Placental pericyte (primary cell): Measurements from ENCODE around the gene CILP2. TPM values are rescaled to one million over a fixed set of nuclear protein-coding genes. Genes with fewer than 3 reads are reported as not detected.

Source experiments
- total RNA-seq: library from RNA; depleted of rRNA; stranded (reverse); fragments of >200 nt; gene quantifications from 2 replicates; pipeline ENCODE4 v1.2.3, GENCODE V29; 2012

The CILP2 gene, protein sequence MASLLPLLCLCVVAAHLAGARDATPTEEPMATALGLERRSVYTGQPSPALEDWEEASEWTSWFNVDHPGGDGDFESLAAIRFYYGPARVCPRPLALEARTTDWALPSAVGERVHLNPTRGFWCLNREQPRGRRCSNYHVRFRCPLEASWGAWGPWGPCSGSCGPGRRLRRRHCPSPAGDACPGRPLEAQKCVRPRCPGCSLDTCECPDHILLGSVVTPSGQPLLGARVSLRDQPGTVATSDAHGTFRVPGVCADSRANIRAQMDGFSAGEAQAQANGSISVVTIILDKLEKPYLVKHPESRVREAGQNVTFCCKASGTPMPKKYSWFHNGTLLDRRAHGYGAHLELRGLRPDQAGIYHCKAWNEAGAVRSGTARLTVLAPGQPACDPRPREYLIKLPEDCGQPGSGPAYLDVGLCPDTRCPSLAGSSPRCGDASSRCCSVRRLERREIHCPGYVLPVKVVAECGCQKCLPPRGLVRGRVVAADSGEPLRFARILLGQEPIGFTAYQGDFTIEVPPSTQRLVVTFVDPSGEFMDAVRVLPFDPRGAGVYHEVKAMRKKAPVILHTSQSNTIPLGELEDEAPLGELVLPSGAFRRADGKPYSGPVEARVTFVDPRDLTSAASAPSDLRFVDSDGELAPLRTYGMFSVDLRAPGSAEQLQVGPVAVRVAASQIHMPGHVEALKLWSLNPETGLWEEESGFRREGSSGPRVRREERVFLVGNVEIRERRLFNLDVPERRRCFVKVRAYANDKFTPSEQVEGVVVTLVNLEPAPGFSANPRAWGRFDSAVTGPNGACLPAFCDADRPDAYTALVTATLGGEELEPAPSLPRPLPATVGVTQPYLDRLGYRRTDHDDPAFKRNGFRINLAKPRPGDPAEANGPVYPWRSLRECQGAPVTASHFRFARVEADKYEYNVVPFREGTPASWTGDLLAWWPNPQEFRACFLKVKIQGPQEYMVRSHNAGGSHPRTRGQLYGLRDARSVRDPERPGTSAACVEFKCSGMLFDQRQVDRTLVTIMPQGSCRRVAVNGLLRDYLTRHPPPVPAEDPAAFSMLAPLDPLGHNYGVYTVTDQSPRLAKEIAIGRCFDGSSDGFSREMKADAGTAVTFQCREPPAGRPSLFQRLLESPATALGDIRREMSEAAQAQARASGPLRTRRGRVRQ
- 0.14 and 0.22 TPM in 2 replicates for total RNA-seq

DNA sequence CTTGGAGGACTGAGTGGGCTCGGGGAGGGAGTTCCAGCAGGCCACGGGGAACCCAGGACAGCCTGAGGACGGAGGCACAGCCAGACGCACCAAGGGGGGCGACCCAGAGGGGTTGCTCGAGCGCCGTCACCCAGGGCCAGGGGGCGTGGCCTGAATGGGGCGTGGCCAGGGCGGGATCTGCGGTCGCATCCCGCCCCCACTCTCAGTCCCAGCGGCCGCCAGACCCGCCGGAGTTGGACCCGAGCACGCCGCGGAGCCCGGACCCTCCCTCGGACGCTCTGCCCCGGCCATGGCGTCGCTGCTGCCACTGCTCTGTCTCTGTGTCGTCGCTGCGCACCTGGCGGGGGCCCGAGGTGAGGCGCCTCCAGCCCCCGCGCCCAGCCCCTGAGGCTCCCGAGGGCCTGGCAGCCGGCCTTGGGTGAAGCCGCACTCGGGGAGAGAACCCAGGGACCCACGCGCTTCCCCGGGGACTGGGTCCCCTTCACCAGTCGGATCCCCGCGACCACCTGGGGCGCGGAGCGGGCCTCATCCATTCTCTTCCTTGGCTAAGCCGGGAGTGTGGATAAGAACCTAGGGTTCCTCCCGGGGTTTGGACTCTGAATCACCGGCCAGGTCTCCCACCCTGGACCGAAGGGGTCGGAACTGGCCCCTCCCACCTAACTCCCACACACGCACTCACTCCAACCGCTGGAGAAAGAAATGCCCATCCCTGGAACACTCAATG is at the start of gene CILP2:
Gene CILP2, plus strand, starts transcription at position 205 of the 724 bp plus-strand sequence. Its CDS starts 85 bp downstream, at position 290.

DNA sequence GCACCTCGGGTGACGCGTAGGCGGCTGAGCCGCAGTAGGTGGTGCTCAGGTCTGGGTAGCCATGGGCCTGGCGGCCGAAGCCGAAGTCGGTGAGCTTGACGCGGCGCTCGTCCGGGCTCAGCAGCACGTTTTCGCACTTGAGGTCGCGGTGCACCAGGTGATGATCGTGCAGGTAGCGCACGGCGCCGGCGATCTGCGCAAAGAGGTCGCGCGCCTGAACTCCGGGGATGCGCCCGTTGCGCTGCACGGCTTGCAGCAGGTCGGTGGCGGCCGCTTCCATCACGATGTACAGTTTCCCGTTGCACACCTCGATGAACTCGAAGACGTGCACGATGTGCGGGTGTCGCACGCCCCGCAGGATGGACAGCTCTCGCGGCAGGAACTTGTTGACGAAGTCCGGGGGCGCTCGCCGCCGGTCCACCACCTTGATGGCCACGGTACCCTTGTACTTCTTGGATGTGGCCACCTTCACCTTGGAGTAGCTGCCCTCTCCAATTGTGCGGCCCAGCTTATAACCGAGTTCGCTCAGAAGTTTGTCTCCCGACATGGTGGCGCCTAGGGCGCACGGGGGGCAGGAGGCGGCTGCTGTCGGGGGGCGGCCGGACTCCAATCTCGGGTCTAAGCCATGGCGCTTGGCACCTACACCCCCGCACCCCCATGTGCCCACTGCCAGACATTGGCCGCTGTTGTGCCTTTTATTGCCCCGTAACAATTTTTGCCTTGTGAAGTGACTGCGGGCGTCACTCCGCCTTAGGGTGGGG is 23.0 kb upstream of the CILP2 start, which contains the start of gene TSSK6:
Gene TSSK6, minus strand, starts transcription at position 668 of the 761 bp plus-strand sequence. Its CDS starts 121 bp downstream, at position 547.

DNA sequence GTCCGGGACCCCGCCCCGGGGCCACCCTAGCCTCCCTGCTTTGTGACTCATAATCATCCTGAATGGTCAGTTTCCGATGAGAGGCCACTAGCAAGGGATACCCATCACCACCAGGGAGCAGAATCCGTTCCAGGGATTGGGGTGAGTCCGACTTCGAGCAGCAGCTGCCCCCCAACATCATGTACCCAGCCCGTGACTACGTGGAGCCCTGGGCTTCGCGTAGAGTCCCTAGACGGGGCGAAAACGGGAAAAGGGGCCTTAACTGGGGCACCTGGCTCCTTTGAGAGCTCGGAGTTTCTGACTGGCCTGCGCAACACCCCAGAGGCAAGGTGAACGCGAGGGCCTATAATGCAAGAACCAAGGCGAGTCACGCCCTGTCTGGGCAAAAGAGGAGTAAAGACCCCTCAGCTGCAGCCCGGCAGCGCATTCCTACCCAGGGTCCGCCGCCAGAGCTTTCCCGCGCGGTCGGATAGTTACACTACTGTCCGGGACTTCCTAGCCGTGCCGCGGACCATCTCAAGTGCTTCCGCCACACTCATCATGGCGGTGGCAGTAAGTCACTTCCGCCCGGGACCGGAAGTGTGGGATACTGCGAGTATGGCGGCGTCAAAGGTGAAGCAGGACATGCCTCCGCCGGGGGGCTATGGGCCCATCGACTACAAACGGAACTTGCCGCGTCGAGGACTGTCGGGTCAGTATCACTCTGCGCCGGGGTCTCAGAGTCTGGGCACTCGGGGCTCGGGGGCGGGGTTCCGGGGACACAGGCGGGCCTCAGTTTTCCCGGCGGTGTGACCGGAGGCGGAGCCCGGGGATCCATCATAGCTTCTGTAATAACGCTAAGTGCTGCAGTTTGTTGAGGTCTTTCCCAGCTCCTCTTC is 22.2 kb upstream of the CILP2 start, which contains the start of gene NDUFA13:
Gene NDUFA13, plus strand, starts transcription at position 584 of the 878 bp plus-strand sequence. Its CDS starts 14 bp downstream, at position 598.

GRCh38 chr19:19528721-19529490 is 9.2 kb upstream of the CILP2 start, which contains the start of gene YJEFN3:
Gene YJEFN3 (plus strand): TSS chr19:19528911. CDS start chr19:19528933, 22 bp downstream.

Other genes starting within 250 kb of the CILP2 start
- gene SUGP1, start 217.8 kb upstream of the CILP2 start, total RNA-seq = 35.0 and 44.8 TPM in 2 replicates
- gene MAU2, start 217.4 kb upstream of the CILP2 start, total RNA-seq = 46.0 and 48.8 TPM in 2 replicates
- gene GATAD2A, start 132.6 kb upstream of the CILP2 start, total RNA-seq = 61.7 and 121 TPM in 2 replicates
- 0.86 and 3.7 TPM in 2 replicates for gene TSSK6, start 22.7 kb upstream of the CILP2 start, total RNA-seq
- gene NDUFA13, start 22.0 kb upstream of the CILP2 start, total RNA-seq = 62.0 and 185 TPM in 2 replicates
- gene YJEFN3, start 9.4 kb upstream of the CILP2 start, total RNA-seq = 0.57 and 0.66 TPM in 2 replicates
- 0.22 TPM in 1 of 2 replicates, not detected in the other for gene PBX4, start 80.4 kb downstream of the CILP2 start, total RNA-seq
- gene LPAR2, start 90.0 kb downstream of the CILP2 start, total RNA-seq = 1.0 and 2.2 TPM in 2 replicates
- 5.9 and 10.7 TPM in 2 replicates for gene GMIP, start 105.4 kb downstream of the CILP2 start, total RNA-seq
- gene ATP13A1, start 125.4 kb downstream of the CILP2 start, total RNA-seq = 70.5 and 94.9 TPM in 2 replicates
- 2.8 and 9.3 TPM in 2 replicates for gene ZNF101, start 130.6 kb downstream of the CILP2 start, total RNA-seq
- gene ZNF14, start 194.8 kb downstream of the CILP2 start, total RNA-seq = 3.5 and 4.4 TPM in 2 replicates